ENCODE results near the gene SMIM3.
"Not testable (repeated sequence)": the region's sequence is repeated elsewhere in the genome, so short reads cannot be mapped to it uniquely, and the experiment has no call there.

The SMIM3 gene

DNA sequence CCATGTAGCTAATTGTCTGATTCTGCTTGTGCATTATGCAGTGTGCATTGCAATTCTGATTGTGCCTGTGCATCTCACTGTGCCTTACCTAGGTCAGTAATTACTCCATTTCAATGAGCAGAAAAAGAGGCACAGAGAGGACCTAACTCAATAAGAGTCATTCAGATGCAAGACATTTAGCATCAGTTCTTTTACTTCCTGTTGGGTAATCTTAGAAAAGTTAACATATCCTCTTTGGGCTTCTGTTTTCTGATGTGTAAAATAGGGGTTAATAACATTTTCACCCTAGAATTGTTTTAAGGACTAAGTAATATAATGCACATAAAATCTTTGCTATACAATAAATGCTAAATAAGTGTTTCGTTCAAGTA is 12.8 kb upstream of the SMIM3 start:
- no peak for DNase-seq

DNA sequence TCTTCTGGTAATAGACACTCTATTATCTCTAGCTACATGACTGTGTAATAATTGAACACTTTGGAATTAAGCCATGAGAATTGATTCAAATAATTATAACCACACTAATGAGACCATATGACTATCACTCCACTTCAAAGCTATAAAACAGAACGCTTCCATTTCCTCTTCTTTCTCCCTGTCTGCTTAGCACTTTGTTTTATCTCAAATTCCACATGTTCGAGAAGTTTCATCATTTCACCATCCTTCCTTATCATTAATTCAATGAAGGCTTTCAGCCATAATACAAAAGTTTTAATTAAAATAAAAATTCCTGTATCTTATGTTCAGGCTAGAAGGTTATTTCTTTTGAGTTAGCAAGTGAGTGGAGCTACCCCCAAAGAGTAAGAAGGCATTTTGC is 12.3 kb upstream of the SMIM3 start:
- DNase-seq: no peak

DNA sequence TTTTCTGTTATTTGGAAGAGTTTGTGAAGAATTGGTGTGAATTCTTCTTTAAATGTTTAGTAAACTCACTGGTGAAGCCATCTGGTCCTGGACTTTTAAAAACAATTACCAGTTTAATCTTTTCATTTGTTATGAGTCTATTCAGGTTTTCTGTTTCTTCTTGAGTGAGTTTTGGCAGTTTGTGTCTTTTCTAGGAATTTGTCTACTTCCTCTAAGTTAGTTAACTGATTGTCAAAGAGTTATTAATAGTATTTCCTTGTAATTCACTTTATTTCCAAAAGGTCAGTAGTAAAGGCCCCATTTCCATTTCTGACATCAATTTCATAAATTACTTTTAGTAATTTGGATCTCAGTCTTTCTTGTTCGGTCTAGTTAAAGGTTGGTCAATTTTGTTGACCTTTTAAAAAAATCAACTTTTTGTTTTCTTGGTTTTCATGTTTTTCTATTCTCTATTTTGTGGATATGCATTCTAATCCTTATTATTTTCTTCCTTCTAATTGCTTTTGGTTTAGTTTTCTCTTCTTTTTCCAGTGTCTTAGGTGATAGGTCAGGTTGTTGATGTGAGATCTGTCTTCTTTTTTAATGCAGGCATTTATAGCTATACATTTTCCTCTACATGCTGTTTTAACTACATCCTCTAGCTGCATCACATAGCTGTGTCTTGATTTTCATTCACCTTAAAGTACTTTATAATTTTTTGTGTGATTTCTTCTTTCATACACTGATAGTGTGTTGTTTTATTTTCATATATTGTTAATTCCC is 7.3 kb upstream of the SMIM3 start:
- DNase-seq: no peak

DNA sequence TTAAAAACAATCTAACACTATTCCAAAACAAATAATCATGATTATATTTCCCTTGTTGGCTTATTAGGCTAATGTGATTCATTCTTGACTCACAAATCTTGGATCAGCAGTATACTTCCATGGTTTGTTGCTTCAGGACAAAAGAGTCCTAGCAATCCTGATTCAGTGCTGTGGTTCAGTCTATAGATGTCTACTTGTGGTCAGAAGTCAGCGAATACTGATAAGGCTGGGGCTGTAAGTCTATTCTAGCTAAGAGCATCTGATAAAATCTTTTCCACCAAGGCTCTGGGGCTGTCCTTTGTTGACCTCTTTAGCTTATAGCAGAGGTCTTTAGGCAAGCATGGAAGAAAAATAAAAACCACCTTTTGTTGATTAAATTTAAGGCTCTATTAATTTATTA is 4.4 kb upstream of the SMIM3 start:
- DNase-seq: no peak

DNA sequence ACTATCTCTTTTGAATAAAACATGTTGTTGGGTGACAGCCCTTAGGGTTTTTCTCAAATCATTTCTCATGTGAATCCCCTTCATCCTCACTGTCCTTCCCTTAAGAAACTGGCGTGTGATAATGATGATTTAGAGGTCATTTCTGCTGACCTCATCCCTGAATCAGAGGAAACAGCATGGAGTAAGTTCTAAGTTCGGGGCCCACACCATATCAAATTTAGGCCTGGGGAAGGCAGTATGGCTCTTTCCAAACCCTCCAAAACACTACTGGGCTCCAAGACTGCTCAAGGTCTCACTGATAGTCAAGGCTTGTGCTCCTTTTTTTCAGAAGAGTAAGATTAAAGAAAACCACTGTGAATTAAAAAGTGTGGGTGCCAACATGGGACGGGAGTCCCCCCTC is 872 bp upstream of the SMIM3 start:
- DNase-seq: no peak

DNA sequence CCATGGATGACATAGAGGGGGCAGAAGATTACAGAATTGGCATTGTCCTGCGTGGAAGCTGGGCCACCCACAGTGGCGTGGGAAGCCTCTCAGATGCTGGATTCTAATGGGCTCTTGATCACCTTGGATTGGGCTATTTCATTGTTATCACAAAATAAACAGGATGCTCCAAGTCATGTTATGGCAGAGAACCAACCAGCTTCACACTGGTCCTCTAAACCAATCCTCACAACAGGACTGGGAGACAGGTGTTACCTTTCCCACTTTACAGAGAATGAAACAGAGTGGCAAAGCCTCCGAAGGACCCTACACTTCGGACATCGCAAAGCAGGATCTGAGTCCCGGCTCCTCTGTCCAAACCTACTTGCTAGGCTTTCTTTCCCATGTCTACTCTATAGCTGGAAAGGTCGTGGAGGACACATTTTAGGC is 455 bp upstream of the SMIM3 start:
- DNase-seq: no peak

DNA sequence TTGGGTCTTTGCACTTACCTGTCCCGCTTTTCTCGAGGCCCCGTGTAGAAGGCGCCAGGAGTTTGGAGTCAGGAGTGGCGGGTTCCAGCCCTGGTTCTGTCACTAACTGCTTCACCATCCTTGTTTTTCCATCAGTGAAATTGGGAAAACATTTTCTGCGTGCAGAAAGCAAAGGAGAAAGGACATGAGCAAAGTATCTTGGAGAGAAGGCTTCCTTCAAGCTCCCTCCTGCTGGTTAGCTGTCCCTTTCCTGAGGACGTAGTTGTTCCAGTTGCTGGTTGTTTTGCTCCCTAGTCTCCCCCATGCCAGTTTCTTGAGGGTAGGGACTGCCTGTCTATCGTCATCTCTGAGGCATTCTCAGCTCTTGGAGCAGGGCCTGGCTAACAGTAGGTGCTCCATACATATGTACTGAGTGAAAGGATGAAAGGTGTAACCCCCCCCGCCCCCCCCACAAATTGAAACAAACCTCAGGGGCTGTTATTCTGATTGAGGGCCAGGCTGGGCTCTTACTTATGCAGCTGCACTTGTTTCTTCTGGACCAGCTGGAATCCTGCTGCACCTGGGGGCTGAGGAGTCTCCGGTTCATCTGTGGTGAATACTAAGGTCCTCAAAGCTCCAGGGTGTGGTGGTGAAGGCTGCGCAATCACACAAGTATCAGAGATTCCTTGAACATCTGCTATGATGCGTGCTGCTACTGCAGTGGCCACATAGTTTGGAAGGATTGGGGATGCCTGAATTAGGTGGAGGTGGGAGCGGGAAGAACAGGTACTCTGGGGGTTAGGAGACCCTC is 1.0 kb downstream of the SMIM3 start:
- no peak for DNase-seq

DNA sequence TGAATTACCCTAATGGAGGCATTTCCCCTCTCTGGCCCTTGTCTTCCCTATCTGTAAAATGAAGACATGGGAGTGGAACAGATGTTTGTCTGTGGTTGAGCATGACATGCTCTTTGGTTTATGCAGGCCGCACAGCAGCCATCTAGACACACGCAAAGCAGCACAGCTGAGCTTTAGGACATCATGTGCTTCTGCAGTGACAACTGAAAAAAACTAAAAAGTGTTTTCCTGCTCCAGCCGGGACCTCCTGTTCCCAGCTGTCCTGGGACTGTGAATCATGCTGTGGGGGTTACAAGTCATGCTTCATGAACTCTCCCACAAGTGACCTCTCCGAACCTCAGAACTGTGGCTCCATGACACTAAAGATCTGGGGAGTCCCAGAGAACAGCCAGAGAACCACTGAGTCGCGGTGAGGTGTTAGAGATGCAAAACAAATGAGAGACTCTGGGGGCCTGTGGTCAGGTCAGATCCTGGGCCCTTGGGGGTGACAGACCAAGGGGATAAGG is 1.7 kb downstream of the SMIM3 start:
- DNase-seq: no peak

DNA sequence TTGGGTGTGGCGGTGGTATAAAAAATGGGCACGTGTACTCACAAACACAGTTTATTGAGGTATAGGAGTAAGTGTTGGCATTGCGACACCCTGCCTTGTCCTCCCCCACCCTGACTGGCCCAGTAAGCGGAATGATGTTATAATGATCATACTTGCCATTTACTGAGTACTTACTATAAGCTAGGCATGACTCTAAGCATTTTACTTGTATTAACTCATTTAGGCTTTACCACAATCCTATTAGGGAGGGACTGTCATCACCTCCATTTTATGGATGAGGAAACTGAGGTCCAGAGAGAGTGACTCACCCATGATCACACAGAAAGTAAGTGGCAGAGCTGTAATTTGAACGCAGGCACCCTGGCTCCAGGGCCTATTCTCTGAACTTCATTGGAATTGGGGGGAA is 2.3 kb downstream of the SMIM3 start:
- DNase-seq: no peak

DNA sequence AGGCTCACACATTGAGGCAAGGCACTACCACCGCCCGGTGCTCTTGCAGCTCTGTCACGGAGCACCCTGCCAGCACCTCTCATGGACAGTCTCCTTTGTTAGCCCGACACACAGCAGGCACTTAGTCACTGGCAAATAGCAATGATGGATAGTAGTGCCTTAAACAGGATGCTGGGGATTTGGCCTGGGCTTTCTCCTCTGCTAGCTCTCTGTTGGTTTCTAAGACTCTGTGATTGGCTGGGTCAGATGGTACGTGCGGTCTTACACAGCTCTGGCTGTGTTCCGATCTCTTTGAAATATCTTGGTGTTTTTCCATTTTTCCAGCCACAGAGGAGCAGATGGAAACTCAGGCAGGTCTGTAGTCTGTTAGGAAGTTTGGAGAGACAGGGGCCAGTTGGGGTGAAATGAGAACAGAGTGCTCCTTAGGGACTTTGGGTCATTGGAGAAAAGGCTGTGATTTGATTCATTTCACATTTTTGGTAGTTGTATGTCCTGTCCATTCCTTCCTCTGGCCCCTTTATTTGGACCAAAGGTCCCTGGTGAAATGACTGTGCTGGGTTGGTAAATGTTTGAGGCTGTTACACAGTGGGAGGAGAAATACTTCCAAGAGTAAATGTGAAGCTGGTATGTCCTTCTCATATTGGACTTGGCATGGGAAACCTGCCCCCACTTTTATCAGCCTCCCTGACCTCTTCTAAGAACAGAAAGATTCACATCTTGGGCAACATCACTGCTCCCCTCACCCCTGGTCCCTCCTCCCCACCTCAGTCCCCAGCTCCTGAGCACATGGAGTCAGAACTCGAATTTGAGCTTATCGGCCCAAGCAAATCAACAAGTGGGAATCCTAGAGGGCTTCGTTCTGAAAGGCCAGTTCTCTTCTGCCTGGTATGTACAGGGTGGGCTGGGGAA is 3.4 kb downstream of the SMIM3 start:
- peak; percentile 9 for DNase-seq

DNA sequence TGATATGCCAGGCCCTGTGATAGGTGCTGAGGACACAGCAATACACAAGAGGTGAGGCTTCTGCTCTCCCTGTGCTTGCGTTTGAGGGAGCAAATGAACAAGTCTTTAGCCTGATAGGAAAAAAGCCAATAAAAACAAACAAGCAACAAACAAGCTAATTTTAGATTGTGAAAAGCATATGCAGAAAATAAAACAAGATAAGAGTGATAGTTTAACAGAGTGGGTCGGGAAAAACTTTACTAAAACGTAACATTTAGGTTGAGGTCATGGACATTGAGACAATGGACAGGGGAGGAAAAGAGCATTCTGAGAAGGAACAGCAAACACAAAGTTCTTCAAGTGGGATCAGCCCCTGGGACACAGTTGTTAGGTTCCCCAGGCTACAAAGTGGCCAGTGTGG is 4.3 kb downstream of the SMIM3 start:
- DNase-seq: no peak

DNA sequence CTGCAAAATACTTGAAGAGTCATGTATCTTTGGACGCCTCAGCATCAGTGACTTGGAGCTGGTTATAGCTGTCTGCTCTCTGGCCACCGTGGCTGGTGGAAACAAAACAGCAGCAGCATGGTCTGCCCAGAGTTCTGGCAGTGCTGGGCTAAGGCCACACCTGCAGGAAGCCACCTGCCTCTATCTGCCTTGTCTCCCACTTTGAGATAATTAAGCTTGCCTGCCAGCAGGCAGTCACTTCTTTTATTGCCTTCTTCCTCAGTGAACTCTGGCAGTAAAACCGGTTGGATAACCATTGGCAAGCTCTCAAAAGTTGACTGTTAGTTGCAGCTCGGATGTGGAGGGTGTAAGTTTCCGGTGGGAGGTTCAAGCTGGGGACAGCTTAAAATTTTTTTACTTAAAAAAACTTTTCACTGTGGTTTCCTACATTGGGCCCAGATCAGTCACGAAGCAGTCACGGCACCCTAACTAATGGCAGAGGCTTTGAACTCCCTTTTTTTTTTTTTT is 4.9 kb downstream of the SMIM3 start:
- peak; percentile 13 for DNase-seq

DNA sequence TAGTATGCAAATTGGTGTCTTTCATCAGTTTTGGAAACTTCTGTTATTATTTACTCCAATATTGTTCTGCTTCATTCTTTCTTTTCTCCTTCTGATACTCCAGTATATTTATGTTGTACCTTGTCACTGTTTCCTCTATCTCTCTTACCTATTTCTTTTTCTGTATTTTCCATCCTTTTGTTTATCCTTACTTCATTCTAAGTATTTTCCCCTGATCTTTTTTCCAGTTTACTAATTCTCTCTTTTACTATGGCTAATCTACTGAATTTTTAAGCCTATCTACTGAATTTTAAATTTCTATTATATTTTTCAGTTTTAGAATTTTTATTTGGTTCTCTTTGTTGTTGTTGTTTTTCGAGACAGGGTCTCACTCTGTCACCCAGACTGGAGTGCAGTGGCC is 7.4 kb downstream of the SMIM3 start:
- no peak for DNase-seq

DNA sequence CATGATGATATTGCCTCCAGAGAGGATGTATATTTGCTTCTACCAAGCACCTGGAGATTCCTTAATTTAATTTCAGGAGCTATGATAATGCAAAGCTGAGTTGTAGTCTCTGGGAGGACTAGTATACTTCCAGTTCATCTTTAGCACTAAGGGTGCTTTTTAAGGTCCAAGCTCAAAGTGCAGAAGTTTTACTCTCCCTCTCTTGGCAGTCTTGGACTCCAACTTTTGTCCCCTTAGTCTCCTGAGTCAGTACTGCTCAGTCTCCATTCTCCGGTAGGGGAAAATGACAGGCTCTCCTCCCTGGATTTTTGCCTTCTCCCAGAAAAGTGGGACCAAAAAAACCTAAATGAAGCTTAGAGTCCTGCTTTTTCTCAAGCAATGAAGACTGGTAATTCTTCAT is 8.3 kb downstream of the SMIM3 start:
- DNase-seq: no peak

DNA sequence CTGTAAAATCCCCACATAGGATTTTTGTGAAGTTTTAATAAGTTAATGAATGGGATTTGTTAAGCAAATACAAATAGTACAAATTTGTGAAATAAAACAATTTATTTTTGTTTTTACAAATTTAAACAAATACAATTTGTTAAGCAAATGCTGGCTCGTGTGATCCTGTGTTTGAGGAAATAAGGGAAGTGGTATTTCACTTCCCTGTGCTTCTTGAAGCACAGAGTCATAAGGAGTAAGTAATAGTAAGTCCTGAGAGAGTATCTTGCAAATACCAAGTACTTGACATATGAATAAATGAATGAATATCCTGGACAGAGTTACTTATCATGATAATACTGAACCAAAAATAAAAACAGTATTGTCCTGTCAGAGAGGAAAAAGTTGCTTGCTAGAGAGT is 9.1 kb downstream of the SMIM3 start:
- DNase-seq: no peak

DNA sequence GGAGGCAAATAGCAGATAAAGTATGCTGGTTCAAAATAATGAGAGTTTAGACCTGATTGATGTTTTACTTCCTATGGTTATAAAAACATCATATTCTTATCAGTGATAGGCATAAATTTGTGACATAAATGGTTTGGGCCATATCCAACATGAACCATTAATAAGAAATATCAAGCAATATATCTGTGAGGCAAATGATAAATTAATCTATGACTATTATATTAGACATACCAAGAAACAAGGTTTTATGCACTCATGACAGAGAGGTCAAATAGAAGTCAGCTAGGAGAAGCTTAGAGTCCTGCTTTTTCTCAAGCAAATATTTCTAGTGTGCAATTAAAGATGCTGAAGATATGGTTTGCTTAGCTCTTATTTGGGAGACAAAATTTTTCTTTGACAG is 10.4 kb downstream of the SMIM3 start:
- no peak for DNase-seq

DNA sequence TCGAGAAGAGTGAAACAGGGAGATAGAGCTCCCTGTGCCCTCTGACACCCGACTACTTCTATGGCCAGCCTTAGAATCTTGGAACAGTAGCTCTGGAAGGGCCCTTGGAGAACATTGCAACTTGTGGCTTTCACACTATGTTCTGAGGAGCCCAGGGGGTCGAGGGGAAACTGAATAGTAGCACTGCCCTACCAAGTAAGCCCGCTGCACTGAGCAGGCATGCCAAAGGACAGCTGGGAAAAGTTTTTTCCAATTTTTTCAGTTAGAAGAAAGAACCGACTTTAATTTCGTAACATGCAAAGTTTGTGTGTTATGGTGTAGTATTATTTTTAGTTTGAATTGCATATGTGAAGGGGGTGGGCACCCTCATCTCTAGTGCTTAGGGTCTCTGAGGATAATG is 10.9 kb downstream of the SMIM3 start:
- no peak for DNase-seq

DNA sequence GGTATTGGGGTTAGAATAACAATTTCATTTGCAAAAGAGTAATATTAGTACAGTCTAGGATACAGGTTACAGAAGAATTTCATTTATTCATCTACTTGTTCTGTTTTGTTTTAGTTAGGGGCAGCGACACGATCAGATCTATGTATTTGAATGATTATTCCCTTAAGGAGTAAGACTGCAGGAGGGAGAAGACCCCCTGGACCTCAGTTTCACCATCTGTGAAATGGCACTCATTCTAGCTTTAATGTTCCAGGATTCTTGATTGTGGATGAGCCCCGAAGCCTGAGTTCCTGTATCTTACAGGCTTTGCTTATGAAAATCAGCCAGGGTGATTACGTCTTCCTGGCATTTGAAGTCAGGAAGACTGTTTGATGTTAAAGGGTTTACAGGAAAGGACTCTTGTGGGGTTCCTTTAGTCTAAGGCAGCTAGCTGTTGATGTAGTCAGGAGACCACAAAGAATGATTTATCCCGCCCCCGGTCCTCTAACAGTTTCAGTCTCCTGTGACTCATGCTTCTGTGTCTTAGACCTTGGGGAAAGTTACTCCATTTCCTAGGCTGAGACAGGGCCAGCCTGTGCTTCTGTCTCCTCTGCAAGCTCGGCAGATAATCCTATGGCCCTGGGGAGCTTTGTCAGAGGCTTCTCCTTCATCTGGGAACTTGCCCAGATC is 11.5 kb downstream of the SMIM3 start:
- DNase-seq: no peak

DNA sequence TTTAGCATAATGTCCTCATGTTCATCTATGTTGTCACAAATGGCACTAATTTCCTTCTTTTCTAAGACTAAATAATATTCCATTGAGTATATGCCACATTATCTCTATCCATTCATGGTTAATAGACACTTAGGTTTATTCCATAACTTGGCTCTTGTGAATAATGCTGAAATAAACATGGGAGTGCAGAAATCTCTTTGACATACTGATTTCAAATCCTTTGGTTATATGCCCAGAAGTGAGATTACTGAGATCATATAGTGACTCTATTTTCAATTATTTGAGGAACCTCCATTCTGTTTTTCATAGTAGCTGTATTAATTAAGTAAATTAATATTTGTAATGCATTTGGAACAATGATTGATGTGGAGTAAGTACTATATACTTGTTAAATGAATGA is 13.0 kb downstream of the SMIM3 start:
- no peak for DNase-seq

DNA sequence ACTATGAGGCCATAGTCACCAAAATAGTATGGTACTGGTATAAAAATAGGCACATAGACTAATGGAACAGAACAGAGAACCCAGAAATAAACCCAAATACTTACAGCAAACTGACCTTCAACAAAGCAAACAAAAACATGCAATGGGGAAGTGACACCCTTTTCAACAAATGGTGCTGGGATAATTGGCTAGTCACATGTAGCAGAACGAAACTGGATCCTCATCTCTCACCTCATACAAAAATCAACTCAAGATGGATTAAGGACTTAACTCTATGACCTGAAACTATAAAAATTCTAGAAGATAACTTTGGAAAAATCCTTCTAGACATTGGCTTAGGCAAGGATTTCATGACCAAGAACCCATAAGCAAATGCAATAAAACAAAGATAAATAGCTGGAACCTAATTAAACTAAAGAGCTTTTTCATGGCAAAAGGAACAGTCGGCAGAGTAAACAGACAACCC is 14.9 kb downstream of the SMIM3 start:
- DNase-seq: not testable (repeated sequence)

DNA sequence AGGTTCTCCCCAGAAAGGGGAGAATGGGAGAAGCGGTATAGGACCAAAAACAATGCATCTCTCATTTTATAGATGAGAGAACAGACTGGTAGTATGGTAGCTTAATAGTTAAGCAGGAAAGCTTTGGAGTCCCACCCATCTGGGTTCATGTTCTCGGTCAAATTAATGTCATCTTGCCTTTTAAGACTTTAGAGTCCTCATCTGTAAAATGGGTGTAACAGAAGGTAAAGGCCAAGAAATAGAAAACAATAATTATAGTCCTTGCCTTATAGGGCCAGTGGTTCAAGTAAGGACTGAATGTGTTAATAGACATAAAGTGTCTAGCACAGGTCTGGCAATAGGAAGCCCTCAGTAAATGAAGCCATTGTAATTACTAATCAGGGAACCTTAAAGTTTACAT is 16.4 kb downstream of the SMIM3 start:
- DNase-seq: no peak

DNA sequence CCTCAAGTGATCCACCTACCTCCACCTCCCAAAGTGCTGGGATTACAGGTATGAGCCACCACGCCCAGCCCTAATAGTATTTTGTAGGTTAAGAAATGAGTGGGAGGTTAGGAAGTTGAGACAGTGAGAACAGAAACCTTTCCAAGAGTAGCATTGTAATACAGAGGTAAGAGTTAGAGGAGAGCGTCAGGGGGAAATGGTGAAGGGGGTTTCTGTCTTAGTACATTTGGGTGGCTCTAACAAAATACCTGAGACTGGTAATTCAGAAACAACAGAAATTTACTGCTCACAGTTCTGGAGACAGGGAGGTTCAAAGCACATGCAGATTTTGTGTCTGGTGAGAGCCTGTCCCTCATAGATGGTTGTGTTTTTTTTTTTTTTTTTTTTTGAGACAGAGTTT is 18.8 kb downstream of the SMIM3 start:
- DNase-seq: no peak
